ENCODE results near the gene ASIC4.

ASIC4 gene

DNA sequence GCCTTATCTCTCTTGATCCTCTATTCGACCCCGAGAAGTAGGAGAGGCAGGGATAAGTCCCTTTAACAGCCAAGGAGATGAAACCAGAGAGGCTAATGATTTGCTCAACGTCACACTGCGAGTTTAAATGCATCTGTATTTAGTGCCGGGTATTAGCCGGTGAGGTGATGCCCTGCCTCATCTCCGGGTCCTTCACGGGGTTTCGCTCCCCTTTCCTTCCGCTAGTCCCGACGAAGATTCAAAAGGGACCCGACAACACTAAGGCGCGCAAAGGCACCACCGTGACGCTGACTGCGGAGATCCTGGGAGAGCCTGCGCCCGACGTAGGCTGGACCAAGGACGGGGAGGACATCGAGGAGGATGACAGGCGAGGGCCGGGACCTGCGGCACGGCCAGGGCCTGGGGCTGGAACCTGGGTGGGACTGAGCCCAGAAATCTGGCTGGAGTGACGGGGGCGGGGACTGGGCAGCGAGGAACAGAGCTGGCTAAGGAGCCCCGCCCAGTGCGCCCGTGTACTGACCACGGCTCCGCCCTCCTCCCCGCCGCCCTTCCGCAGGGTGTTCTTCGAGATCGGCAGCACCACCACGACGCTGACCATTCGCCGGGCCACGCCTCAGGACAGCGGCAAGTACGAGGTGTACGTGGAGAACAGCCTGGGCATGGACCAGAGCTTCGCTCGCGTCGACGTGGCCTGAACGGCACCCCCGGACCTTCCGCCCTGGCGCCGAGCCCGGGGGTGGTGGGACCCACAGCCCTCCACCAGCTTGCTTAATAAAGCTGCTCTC, 16.6 kb upstream of the ASIC4 start:
- Histone ChIP-seq H3K4me1 (ENCODE audit: control insufficient read depth in 5 of 5, insufficient read depth in 5 of 5, low read length in 5 of 5) (peaks cover 1 to 39% (median 35%) of the 10 kb centered on the region in 5 donors), H3K9ac (ENCODE audit: low read length in 5 of 5) (peak overlapping the region; percentile 77 to 96 (median 89)), H3K27ac (ENCODE audit: low read depth, low read length) (peak overlapping the region; percentile 94), H3K27me3 (ENCODE audit: control insufficient read depth in 5 of 5, insufficient read depth in 4 of 5, low read length in 5 of 5) (peaks cover 10 to 44% (median 30%) of the 10 kb centered on the region in 5 donors), H3K4me3 (ENCODE audit: low read depth in 1 of 5, low read length in 5 of 5) (peak overlapping the region; percentile 69 to 89 (median 84)), H3K9me3 (ENCODE audit: control insufficient read depth in 5 of 5, low read length in 5 of 5) (no peaks in the 10 kb centered on the region), H3K36me3 (ENCODE audit: control insufficient read depth in 5 of 5, insufficient read depth in 5 of 5, low read length in 5 of 5) (peaks cover 0 to 13% (median 9%) of the 10 kb centered on the region in 5 donors)

DNA sequence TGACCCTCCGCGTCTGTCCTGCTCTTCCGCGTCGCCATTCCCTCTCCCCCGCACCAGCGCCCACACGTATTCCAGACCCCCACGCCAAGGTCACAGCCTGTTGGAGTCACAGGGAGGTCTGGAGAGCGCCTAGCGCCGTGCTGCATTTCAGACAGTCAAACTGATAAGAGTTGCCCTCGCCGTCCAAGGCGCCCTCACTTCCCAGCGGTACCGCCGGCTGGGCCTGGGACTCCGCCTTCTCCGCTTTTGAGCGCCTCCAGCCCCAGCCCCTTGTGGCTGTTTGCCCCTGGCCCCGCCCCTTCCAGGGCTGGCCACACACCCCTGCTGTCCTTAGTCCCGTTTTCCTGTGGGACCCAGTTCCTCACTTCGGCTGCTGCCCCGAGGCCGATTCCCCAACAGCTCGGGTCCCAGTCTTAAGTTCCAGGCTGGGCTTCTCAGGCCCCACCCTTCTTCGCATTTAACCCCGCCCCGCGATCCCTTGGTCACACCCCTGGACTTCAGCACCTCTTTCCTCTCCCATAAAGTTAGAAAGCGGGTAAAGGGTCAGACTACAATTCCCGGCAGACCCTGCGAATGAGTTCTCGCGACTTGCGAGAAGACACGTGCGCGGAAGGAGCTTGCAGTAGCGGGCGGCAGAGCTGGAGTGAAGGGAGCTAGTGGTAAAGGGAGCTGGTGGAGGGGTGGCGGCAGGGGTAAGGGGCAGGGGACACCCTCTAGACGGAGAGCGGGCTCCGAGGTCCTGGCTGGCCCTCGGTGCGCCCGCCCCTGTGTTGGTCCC, 15.8 kb upstream of the ASIC4 start, which contains the start of gene GMPPA:
Gene GMPPA (plus strand): TSS at position 612 of the 778 bp plus-strand sequence. CDS start 1,085 bp downstream, outside the sequence.
- Histone ChIP-seq H3K9ac (ENCODE audit: low read length in 5 of 5) (peak within 1 kb of the TSS; percentile 77 to 96 (median 89)), H3K36me3 (ENCODE audit: control insufficient read depth in 5 of 5, insufficient read depth in 5 of 5, low read length in 5 of 5) (peaks cover 0 to 20% (median 14%) of the 10 kb centered on the region in 5 donors), H3K9me3 (ENCODE audit: control insufficient read depth in 5 of 5, low read length in 5 of 5) (no peaks in the 10 kb centered on the region), H3K4me1 (ENCODE audit: control insufficient read depth in 5 of 5, insufficient read depth in 5 of 5, low read length in 5 of 5) (peaks cover 1 to 39% (median 35%) of the 10 kb centered on the region in 5 donors), H3K4me3 (ENCODE audit: low read depth in 1 of 5, low read length in 5 of 5) (peak within 1 kb of the TSS; percentile 79 to 89 (median 84)), H3K27ac (ENCODE audit: low read depth, low read length) (peak within 1 kb of the TSS; percentile 94), H3K27me3 (ENCODE audit: control insufficient read depth in 5 of 5, insufficient read depth in 4 of 5, low read length in 5 of 5) (peaks cover 10 to 38% (median 24%) of the 10 kb centered on the region in 5 donors)

DNA sequence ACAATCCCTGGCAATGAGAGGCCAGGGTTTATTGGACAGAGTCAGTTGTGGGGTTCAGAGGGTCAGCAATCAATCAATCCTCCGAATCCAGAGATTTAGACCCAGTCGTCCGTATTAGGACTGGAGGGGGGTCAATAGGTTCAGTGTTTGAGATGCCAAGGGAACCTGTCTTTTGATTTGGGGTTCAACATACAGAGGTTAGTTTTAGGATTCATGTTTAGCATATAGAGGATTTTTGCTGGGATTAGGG, 15.3 kb upstream of the ASIC4 start:
- H3K27me3 ChIP-seq (ENCODE audit: control insufficient read depth in 5 of 5, insufficient read depth in 4 of 5, low read length in 5 of 5), result peaks cover 10 to 32% (median 19%) of the 10 kb centered on the region in 5 donors
- H3K27ac ChIP-seq (ENCODE audit: low read depth, low read length), result peak overlapping the region; percentile 94
- peak overlapping the region; percentile 79 to 89 (median 84) for H3K4me3 ChIP-seq (ENCODE audit: low read depth in 1 of 5, low read length in 5 of 5)
- peaks cover 0 to 25% (median 19%) of the 10 kb centered on the region in 5 donors for H3K36me3 ChIP-seq (ENCODE audit: control insufficient read depth in 5 of 5, insufficient read depth in 5 of 5, low read length in 5 of 5)
- no peaks in the 10 kb centered on the region for H3K9me3 ChIP-seq (ENCODE audit: control insufficient read depth in 5 of 5, low read length in 5 of 5)
- peak overlapping the region; percentile 77 to 96 (median 89) for H3K9ac ChIP-seq (ENCODE audit: low read length in 5 of 5)
- H3K4me1 ChIP-seq (ENCODE audit: control insufficient read depth in 5 of 5, insufficient read depth in 5 of 5, low read length in 5 of 5), result peaks cover 1 to 39% (median 35%) of the 10 kb centered on the region in 5 donors

DNA sequence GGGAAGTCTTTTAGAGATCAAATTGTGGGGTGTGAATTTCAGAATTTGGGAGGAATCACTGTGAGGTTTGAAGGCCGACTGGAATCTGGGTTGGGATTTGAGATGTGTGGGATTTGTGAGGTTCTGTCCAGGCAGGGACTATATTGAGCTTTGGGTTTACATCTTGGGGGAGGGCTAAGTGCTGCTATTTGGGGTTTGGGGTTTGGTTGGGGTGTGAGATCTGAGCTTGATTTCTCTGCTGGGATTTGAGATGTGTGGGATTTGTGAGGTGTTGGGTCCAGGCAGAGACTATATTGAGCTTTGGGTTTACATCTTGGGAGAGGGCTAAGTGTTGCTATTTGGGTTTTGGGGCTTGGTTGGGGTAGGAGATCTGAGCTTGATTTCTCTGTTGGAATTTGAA, 14.7 kb upstream of the ASIC4 start:
- Histone ChIP-seq H3K27ac (ENCODE audit: low read depth, low read length) (no peak overlapping the region), H3K9ac (ENCODE audit: low read length in 5 of 5) (peak overlapping the region in 3 of 5 donors; percentile 89 to 96 (median 94)), H3K36me3 (ENCODE audit: control insufficient read depth in 5 of 5, insufficient read depth in 5 of 5, low read length in 5 of 5) (peaks cover 0 to 31% (median 25%) of the 10 kb centered on the region in 5 donors), H3K4me1 (ENCODE audit: control insufficient read depth in 5 of 5, insufficient read depth in 5 of 5, low read length in 5 of 5) (peaks cover 1 to 39% (median 35%) of the 10 kb centered on the region in 5 donors), H3K27me3 (ENCODE audit: control insufficient read depth in 5 of 5, insufficient read depth in 4 of 5, low read length in 5 of 5) (peaks cover 8 to 28% (median 16%) of the 10 kb centered on the region in 5 donors), H3K9me3 (ENCODE audit: control insufficient read depth in 5 of 5, low read length in 5 of 5) (no peaks in the 10 kb centered on the region), H3K4me3 (ENCODE audit: low read depth in 1 of 5, low read length in 5 of 5) (peak overlapping the region in 4 of 5 donors; percentile 79 to 89 (median 85))

DNA sequence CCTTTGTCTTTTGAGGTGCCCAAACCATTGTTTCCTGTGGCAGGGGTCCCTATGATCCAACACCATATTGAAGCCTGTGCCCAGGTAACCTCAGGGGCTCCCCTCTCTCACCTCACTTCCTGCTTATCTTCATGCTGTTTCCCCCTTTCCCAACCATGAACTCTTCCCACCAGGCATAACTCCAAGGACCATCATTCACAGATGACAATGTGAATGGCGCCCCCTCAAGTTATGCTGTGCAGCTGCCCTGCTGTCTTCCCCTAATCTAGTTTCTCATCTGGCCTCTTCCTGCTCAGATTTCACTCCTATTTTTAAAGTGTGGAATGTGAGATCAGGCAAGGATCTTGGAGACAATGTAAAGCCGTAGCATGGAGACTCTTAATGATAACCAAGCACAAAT, 14.1 kb upstream of the ASIC4 start:
- no peak overlapping the region for H3K4me3 ChIP-seq (ENCODE audit: low read depth in 1 of 5, low read length in 5 of 5)

DNA sequence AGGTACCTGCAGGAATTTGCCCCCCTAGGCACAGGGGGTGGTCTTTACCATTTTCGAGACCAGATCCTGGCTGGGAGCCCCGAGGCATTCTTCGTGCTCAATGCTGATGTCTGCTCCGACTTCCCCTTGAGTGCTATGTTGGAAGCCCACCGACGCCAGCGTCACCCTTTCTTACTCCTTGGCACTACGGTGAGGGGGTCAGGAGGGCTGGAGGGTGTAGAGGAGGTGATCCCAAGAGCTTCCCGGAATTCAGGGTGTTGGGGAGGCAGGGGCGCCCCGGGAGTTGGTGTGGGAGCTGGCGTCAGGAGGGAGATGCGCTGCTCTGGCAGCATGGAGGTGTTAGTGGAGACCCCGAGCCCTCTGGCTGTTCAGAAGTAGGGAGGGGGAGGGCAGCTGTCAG, 12.4 kb upstream of the ASIC4 start:
- Histone ChIP-seq H3K27ac (ENCODE audit: low read depth, low read length) (no peak overlapping the region), H3K9me3 (ENCODE audit: control insufficient read depth in 5 of 5, low read length in 5 of 5) (no peaks in the 10 kb centered on the region), H3K4me1 (ENCODE audit: control insufficient read depth in 5 of 5, insufficient read depth in 5 of 5, low read length in 5 of 5) (peaks cover 0 to 30% (median 30%) of the 10 kb centered on the region in 5 donors), H3K4me3 (ENCODE audit: low read depth in 1 of 5, low read length in 5 of 5) (no peak overlapping the region), H3K9ac (ENCODE audit: low read length in 5 of 5) (no peak overlapping the region), H3K36me3 (ENCODE audit: control insufficient read depth in 5 of 5, insufficient read depth in 5 of 5, low read length in 5 of 5) (peaks cover 0 to 54% (median 46%) of the 10 kb centered on the region in 5 donors), H3K27me3 (ENCODE audit: control insufficient read depth in 5 of 5, insufficient read depth in 4 of 5, low read length in 5 of 5) (peaks cover 0 to 7% (median 4%) of the 10 kb centered on the region in 5 donors)

More for the DNA sequence above, 14.1 kb upstream of the ASIC4 start:
- H3K27me3 ChIP-seq (ENCODE audit: control insufficient read depth in 5 of 5, insufficient read depth in 4 of 5, low read length in 5 of 5), result peaks cover 7 to 22% (median 16%) of the 10 kb centered on the region in 5 donors
- peaks cover 0 to 36% (median 30%) of the 10 kb centered on the region in 5 donors for H3K36me3 ChIP-seq (ENCODE audit: control insufficient read depth in 5 of 5, insufficient read depth in 5 of 5, low read length in 5 of 5)
- peaks cover 1 to 39% (median 35%) of the 10 kb centered on the region in 5 donors for H3K4me1 ChIP-seq (ENCODE audit: control insufficient read depth in 5 of 5, insufficient read depth in 5 of 5, low read length in 5 of 5)
- H3K9me3 ChIP-seq (ENCODE audit: control insufficient read depth in 5 of 5, low read length in 5 of 5), result no peaks in the 10 kb centered on the region
- no peak overlapping the region for H3K27ac ChIP-seq (ENCODE audit: low read depth, low read length)
- no peak overlapping the region for H3K9ac ChIP-seq (ENCODE audit: low read length in 5 of 5)

DNA sequence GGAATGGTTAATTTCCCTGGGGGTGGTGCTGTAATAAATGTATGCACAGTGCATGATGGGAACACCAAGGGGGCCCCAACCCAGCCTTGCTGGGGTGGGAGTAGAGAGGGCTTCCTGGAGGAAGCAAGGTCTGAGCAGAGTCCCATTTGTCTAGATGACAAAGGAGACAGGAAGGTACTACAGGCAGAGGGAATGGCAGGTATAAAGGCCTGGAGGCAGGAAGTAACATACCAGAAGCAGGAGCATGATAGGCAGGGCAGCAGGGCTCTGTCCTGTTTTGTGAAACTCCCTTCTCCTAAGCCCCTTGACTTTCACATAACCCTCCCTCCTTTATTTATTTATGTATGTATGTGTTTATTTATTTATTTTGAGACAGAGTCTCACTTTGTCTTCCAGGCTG, 11.7 kb upstream of the ASIC4 start:
- Histone ChIP-seq H3K27me3 (ENCODE audit: control insufficient read depth in 5 of 5, insufficient read depth in 4 of 5, low read length in 5 of 5) (no peaks in the 10 kb centered on the region), H3K9me3 (ENCODE audit: control insufficient read depth in 5 of 5, low read length in 5 of 5) (no peaks in the 10 kb centered on the region), H3K9ac (ENCODE audit: low read length in 5 of 5) (no peak overlapping the region), H3K4me3 (ENCODE audit: low read depth in 1 of 5, low read length in 5 of 5) (no peak overlapping the region), H3K36me3 (ENCODE audit: control insufficient read depth in 5 of 5, insufficient read depth in 5 of 5, low read length in 5 of 5) (peaks cover 0 to 60% (median 53%) of the 10 kb centered on the region in 5 donors), H3K4me1 (ENCODE audit: control insufficient read depth in 5 of 5, insufficient read depth in 5 of 5, low read length in 5 of 5) (peaks cover 0 to 22% (median 22%) of the 10 kb centered on the region in 5 donors), H3K27ac (ENCODE audit: low read depth, low read length) (no peak overlapping the region)

DNA sequence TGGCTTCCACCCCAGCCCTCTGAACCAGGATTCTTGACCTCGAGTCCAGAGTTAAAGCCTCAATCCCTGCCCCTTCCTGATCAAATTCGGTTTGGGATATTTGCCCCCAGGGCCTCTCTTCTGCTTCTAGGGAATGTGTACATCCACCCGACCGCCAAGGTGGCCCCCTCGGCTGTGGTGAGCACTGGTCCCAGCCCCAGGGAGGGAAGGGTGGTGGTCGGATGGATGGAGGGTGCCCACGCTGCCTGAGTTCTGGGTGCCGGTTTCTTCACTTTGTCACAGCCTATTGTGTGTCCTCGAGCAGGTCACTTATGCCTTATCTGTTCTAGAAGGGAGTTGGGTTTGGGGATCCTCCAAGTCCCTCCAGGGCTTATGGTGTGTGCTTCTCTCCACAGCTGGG, 8.7 kb upstream of the ASIC4 start:
- Histone ChIP-seq H3K9me3 (ENCODE audit: control insufficient read depth in 5 of 5, low read length in 5 of 5) (no peaks in the 10 kb centered on the region), H3K27me3 (ENCODE audit: control insufficient read depth in 5 of 5, insufficient read depth in 4 of 5, low read length in 5 of 5) (peaks cover 4 to 10% (median 5%) of the 10 kb centered on the region in 5 donors), H3K4me1 (ENCODE audit: control insufficient read depth in 5 of 5, insufficient read depth in 5 of 5, low read length in 5 of 5) (peaks cover 0 to 14% (median 11%) of the 10 kb centered on the region in 5 donors), H3K36me3 (ENCODE audit: control insufficient read depth in 5 of 5, insufficient read depth in 5 of 5, low read length in 5 of 5) (peaks cover 0 to 62% (median 53%) of the 10 kb centered on the region in 5 donors), H3K4me3 (ENCODE audit: low read depth in 1 of 5, low read length in 5 of 5) (no peak overlapping the region), H3K27ac (ENCODE audit: low read depth, low read length) (no peak overlapping the region), H3K9ac (ENCODE audit: low read length in 5 of 5) (no peak overlapping the region)

DNA sequence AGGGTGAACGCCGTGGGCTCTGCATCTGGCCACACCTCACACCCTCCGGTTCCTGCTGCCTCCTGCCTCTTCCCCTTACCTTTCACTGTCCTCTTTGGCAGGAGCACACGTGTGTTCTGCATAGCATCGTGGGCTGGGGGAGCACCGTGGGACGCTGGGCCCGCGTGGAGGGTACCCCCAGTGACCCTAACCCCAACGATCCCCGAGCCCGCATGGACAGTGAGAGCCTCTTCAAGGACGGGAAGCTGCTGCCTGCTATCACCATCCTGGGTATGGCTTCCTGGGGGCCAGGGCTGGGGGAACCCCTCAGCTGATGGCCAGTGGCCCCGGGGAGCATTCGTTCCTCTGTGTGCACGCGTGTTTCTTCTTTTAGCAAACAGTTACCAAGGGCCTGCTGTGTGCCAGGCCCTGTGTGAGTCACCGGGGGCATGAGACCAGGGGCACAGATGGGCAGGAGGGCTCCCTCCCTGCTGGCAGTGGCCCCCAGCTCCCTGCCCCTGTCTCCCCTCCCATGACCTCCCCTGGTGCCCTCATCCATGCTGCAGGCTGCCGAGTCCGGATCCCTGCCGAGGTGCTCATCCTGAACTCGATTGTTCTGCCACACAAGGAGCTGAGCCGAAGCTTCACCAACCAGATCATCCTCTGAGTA, 8.0 kb upstream of the ASIC4 start:
- Histone ChIP-seq H3K4me1 (ENCODE audit: control insufficient read depth in 5 of 5, insufficient read depth in 5 of 5, low read length in 5 of 5) (peaks cover 0 to 15% (median 11%) of the 10 kb centered on the region in 5 donors), H3K9ac (ENCODE audit: low read length in 5 of 5) (no peak overlapping the region), H3K36me3 (ENCODE audit: control insufficient read depth in 5 of 5, insufficient read depth in 5 of 5, low read length in 5 of 5) (peaks cover 0 to 61% (median 53%) of the 10 kb centered on the region in 5 donors), H3K4me3 (ENCODE audit: low read depth in 1 of 5, low read length in 5 of 5) (no peak overlapping the region), H3K9me3 (ENCODE audit: control insufficient read depth in 5 of 5, low read length in 5 of 5) (no peaks in the 10 kb centered on the region), H3K27me3 (ENCODE audit: control insufficient read depth in 5 of 5, insufficient read depth in 4 of 5, low read length in 5 of 5) (peaks cover 5 to 16% (median 8%) of the 10 kb centered on the region in 5 donors), H3K27ac (ENCODE audit: low read depth, low read length) (no peak overlapping the region)
